Type B pancreatic cell (in vitro differentiated cells): ENCODE results near the gene PID1. TPM values are rescaled to one million over a fixed set of nuclear protein-coding genes. Genes with fewer than 3 reads are reported as not detected.

Source experiments
- DNase-seq: peaks from one replicate; pipeline ENCODE4 v3.0.0; 2021; ENCODE audit warnings: mixed read lengths; ENCODE audit not compliant: unreplicated experiment; ENCODE audit errors: extremely low spot score
- H3K27ac Mint-ChIP-seq: 2 replicates; pipeline ENCODE4 v1.8.0; 2021; ENCODE audit warnings: mild to moderate bottlenecking, mixed read lengths
- H3K27me3 Mint-ChIP-seq: 2 replicates; pipeline ENCODE4 v1.8.0; 2021; ENCODE audit warnings: mixed read lengths
- H3K36me3 Mint-ChIP-seq: 2 replicates; pipeline ENCODE4 v1.8.0; 2021; ENCODE audit warnings: mixed read lengths
- H3K4me1 Mint-ChIP-seq: one replicate; pipeline ENCODE4 v1.8.0; 2021; ENCODE audit warnings: mixed read lengths; ENCODE audit not compliant: unreplicated experiment
- H3K4me3 Mint-ChIP-seq: 2 replicates; pipeline ENCODE4 v1.8.0; 2021; ENCODE audit warnings: mild to moderate bottlenecking, mixed read lengths
- H3K9me3 Mint-ChIP-seq: 2 replicates; pipeline ENCODE4 v1.8.0; 2021; ENCODE audit warnings: mixed read lengths
- CTCF ChIP-seq: fragments of 200-600 bp; sonication (generic); conservative IDR thresholded peaks from 2 replicates; pipeline ENCODE4 v1.5.0; 2021; ENCODE audit warnings: antibody characterized with exemption, mild to moderate bottlenecking
- total RNA-seq: library from RNA; stranded (reverse); gene quantifications from 2 replicates; pipeline ENCODE4 v1.2.1, GENCODE V29; 2021; ENCODE audit warnings: low replicate concordance

Gene PID1
- total RNA-seq, 1 donor from 2014 or later, result 0.92 TPM

- Mint-ChIP-seq H3K9me3 (no peaks in the 10 kb centered on the region), H3K36me3 (no peaks in the 10 kb centered on the region), H3K4me1 (no peaks in the 10 kb centered on the region), H3K27ac (no peak overlapping the region), H3K27me3 (no peaks in the 10 kb centered on the region), H3K4me3 (no peak overlapping the region)
- no peak for TF ChIP-seq CTCF
- DNase-seq, result no peak
These were observed 33.8 kb downstream of the PID1 start for GRCh38 chr2:229237270-229237669.

- no peaks in the 10 kb centered on the region for H3K36me3 Mint-ChIP-seq
- no peak for TF ChIP-seq CTCF
- no peaks in the 10 kb centered on the region for H3K9me3 Mint-ChIP-seq
- no peak overlapping the region for H3K27ac Mint-ChIP-seq
- no peak overlapping the region for H3K4me3 Mint-ChIP-seq
- no peak for DNase-seq
- no peaks in the 10 kb centered on the region for H3K4me1 Mint-ChIP-seq
- H3K27me3 Mint-ChIP-seq, result no peaks in the 10 kb centered on the region
These were observed 35.8 kb downstream of the PID1 start for GRCh38 chr2:229235131-229235914.

GRCh38 chr2:229231885-229232284, 39.2 kb downstream of the PID1 start:
- no peaks in the 10 kb centered on the region for H3K9me3 Mint-ChIP-seq
- no peak for DNase-seq
- H3K4me3 Mint-ChIP-seq, result no peak overlapping the region

GRCh38 chr2:229231328-229231868, 39.7 kb downstream of the PID1 start:
- H3K4me1 Mint-ChIP-seq, result peaks cover 6% of the 10 kb centered on the region
- no peaks in the 10 kb centered on the region for H3K9me3 Mint-ChIP-seq
- no peak for DNase-seq
- TF ChIP-seq CTCF, result no peak
- H3K36me3 Mint-ChIP-seq, result no peaks in the 10 kb centered on the region
- no peaks in the 10 kb centered on the region for H3K27me3 Mint-ChIP-seq
- H3K27ac Mint-ChIP-seq, result no peak overlapping the region
- H3K4me3 Mint-ChIP-seq, result no peak overlapping the region

More at GRCh38 chr2:229231885-229232284, 39.2 kb downstream of the PID1 start:
- Mint-ChIP-seq H3K27ac (no peak overlapping the region), H3K4me1 (peaks cover 6% of the 10 kb centered on the region), H3K27me3 (no peaks in the 10 kb centered on the region), H3K36me3 (no peaks in the 10 kb centered on the region)
- no peak for TF ChIP-seq CTCF

GRCh38 chr2:229230911-229231310, 40.2 kb downstream of the PID1 start:
- Mint-ChIP-seq H3K9me3 (no peaks in the 10 kb centered on the region), H3K27me3 (peaks cover 2% of the 10 kb centered on the region), H3K27ac (no peak overlapping the region), H3K36me3 (no peaks in the 10 kb centered on the region), H3K4me3 (no peak overlapping the region), H3K4me1 (peaks cover 6% of the 10 kb centered on the region)
- no peak for TF ChIP-seq CTCF
- no peak for DNase-seq
